Left ventricle myocardium inferior (tissue), 1 donor: ENCODE measurements around the gene JPT2. TPM values are rescaled to one million over a fixed set of nuclear protein-coding genes. Genes with fewer than 3 reads are reported as not detected.

Experiments used
- DNase-seq: peaks from one replicate; pipeline ENCODE4 v3.0.0-alpha.2; 2020
- H3K27ac ChIP-seq: fragments of 200-600 bp; replicated peaks from 2 replicates; pipeline ENCODE4 v1.8.0; 2021
- H3K27me3 ChIP-seq: fragments of 200-600 bp; 2 replicates; pipeline ENCODE4 v1.8.0; 2021; ENCODE audit warnings: low read depth
- H3K36me3 ChIP-seq: fragments of 200-600 bp; 2 replicates; pipeline ENCODE4 v1.8.0; 2021
- H3K4me1 ChIP-seq: fragments of 200-600 bp; 2 replicates; pipeline ENCODE4 v1.8.0; 2021
- H3K4me3 ChIP-seq: fragments of 200-600 bp; 2 replicates; pipeline ENCODE4 v1.8.0; 2021; ENCODE audit warnings: mild to moderate bottlenecking, moderate library complexity
- H3K9me3 ChIP-seq: fragments of 200-600 bp; replicated peaks from 2 replicates; pipeline ENCODE4 v1.8.0; 2021
- CTCF ChIP-seq: fragments of 200-600 bp; IDR thresholded peaks from 2 replicates; pipeline ENCODE4 v1.8.0; 2021; ENCODE audit warnings: antibody characterized with exemption, mild to moderate bottlenecking, borderline replicate concordance
- intact Hi-C: fragments of 100-400 bp; cut with micrococcal nuclease; formaldehyde crosslinking; loops from one replicate; pipeline ENCODE4 v1.11.0; 2022
- total RNA-seq: library from RNA; stranded (reverse); fragmentation: NEBNext Ultra II Directional; extraction: Animal tissue kit (Norgen Biotek cat#: 25700); gene quantifications from one replicate; pipeline ENCODE4 v1.2.1, GENCODE V29; 2021
- donor health status: DM: no; HTN: yes; CAD: no; lungs with severe emphysema.

Gene JPT2
- total RNA-seq, 1 donor from 2014 or later: 30.6 TPM

- DNase-seq: peak; percentile 80
- no peaks in the 10 kb centered on the region for H3K27me3 ChIP-seq
- H3K4me1 ChIP-seq: peaks cover 24% of the 10 kb centered on the region
- H3K27ac ChIP-seq: peak overlapping the region; percentile 80
- H3K36me3 ChIP-seq: peaks cover 79% of the 10 kb centered on the region
- TF ChIP-seq CTCF: no peak
- intact Hi-C loops: no loop called here
- H3K9me3 ChIP-seq: no peaks in the 10 kb centered on the region
- H3K4me3 ChIP-seq: no peak overlapping the region
Observed at GRCh38 chr16:1656808-1657617, 21.1 kb upstream of the JPT2 start.

- H3K9me3 ChIP-seq: no peaks in the 10 kb centered on the region
- TF ChIP-seq CTCF: no peak
- DNase-seq: no peak
- intact Hi-C loops: no loop called here
- H3K27me3 ChIP-seq: no peaks in the 10 kb centered on the region
- peak overlapping the region; percentile 80 for H3K27ac ChIP-seq
- H3K36me3 ChIP-seq: peaks cover 79% of the 10 kb centered on the region
- H3K4me3 ChIP-seq: no peak overlapping the region
- H3K4me1 ChIP-seq: peaks cover 24% of the 10 kb centered on the region
Observed at GRCh38 chr16:1657841-1658240, 20.2 kb upstream of the JPT2 start.

GRCh38 chr16:1659031-1659430 is 19.0 kb upstream of the JPT2 start:
- Histone ChIP-seq H3K4me3 (no peak overlapping the region), H3K9me3 (no peaks in the 10 kb centered on the region), H3K27me3 (no peaks in the 10 kb centered on the region), H3K4me1 (peaks cover 24% of the 10 kb centered on the region), H3K27ac (no peak overlapping the region), H3K36me3 (peaks cover 79% of the 10 kb centered on the region)
- no peak for TF ChIP-seq CTCF
- no peak for DNase-seq
- intact Hi-C loops: no loop called here

GRCh38 chr16:1661826-1662225 is 16.3 kb upstream of the JPT2 start:
- no peak for TF ChIP-seq CTCF
- H3K36me3 ChIP-seq: peaks cover 79% of the 10 kb centered on the region
- DNase-seq: no peak
- H3K4me3 ChIP-seq: no peak overlapping the region
- intact Hi-C loops: no loop called here
- peaks cover 17% of the 10 kb centered on the region for H3K4me1 ChIP-seq
- no peak overlapping the region for H3K27ac ChIP-seq
- H3K27me3 ChIP-seq: no peaks in the 10 kb centered on the region
- no peaks in the 10 kb centered on the region for H3K9me3 ChIP-seq

GRCh38 chr16:1662543-1662942 is 15.5 kb upstream of the JPT2 start:
- intact Hi-C loops: no loop called here

More at GRCh38 chr16:1662543-1662942, 15.5 kb upstream of the JPT2 start:
- Histone ChIP-seq H3K27ac (no peak overlapping the region), H3K27me3 (no peaks in the 10 kb centered on the region), H3K9me3 (no peaks in the 10 kb centered on the region), H3K36me3 (peaks cover 81% of the 10 kb centered on the region), H3K4me3 (no peak overlapping the region), H3K4me1 (peaks cover 11% of the 10 kb centered on the region)
- TF ChIP-seq CTCF: no peak
- no peak for DNase-seq
